ENCODE measurements around the gene ORC6.

DNA sequence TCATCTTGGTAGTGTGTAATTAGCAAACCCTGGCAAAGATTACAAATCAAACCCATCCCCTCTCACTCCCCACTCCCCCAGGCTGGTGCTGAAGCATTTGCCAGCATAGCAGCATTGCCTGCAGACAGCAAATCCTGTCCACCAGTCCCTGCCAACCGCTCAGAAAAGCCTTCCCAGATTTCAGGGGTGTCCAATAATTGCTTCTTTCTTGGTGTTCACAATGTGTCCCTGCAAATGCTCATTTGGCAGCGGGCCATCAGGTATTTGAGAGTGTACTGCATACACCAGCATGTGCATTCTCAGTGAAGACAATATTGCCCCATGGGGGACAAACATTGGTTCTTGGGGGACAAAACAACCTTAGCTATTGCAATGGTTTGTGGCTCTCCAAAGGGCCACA, 28.2 kb downstream of the ORC6 start:
- TF ChIP-seq, protein P1, sequence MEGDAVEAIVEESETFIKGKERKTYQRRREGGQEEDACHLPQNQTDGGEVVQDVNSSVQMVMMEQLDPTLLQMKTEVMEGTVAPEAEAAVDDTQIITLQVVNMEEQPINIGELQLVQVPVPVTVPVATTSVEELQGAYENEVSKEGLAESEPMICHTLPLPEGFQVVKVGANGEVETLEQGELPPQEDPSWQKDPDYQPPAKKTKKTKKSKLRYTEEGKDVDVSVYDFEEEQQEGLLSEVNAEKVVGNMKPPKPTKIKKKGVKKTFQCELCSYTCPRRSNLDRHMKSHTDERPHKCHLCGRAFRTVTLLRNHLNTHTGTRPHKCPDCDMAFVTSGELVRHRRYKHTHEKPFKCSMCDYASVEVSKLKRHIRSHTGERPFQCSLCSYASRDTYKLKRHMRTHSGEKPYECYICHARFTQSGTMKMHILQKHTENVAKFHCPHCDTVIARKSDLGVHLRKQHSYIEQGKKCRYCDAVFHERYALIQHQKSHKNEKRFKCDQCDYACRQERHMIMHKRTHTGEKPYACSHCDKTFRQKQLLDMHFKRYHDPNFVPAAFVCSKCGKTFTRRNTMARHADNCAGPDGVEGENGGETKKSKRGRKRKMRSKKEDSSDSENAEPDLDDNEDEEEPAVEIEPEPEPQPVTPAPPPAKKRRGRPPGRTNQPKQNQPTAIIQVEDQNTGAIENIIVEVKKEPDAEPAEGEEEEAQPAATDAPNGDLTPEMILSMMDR (optimal IDR thresholded peaks at IDR 0.05 in 1 of 3, IDR thresholded peaks at IDR 0.05 in 1 of 3, conservative IDR thresholded peaks at IDR 0.05 in 1 of 3; ENCODE audit: extremely low read depth in 1 of 3, insufficient read depth in 2 of 3, low read length in 3 of 3): no peak
- no peak for TF ChIP-seq EZH2 (IDR thresholded peaks at IDR 0.05; ENCODE audit: low read length)
